ENCODE results near the gene WFDC1. TPM values are rescaled to one million over a fixed set of nuclear protein-coding genes. Genes with fewer than 3 reads are reported as not detected.
"Not testable (repeated sequence)": the region's sequence is repeated elsewhere in the genome, so short reads cannot be mapped to it uniquely, and the experiment has no call there.

The WFDC1 gene
- total RNA-seq, 1 experiment from 2014 or later = not detected

- no peak for DNase-seq (ENCODE audit: low read depth)
These were observed 33.3 kb downstream of the WFDC1 start for GRCh38 chr16:84327926-84328505.

GRCh38 chr16:84329016-84329415, 34.3 kb downstream of the WFDC1 start:
- DNase-seq (ENCODE audit: low read depth) = no peak

GRCh38 chr16:84329843-84330684, 35.4 kb downstream of the WFDC1 start:
- DNase-seq (ENCODE audit: low read depth) = no peak

GRCh38 chr16:84330685-84331050, 36.0 kb downstream of the WFDC1 start:
- no peak for DNase-seq (ENCODE audit: low read depth)

GRCh38 chr16:84331998-84332780, 37.5 kb downstream of the WFDC1 start:
- peak; percentile 31 for DNase-seq (ENCODE audit: low read depth)

- DNase-seq (ENCODE audit: low read depth) = no peak
These were observed 38.5 kb downstream of the WFDC1 start for GRCh38 chr16:84332975-84333684.

GRCh38 chr16:84334058-84334457, 39.4 kb downstream of the WFDC1 start:
- no peak for DNase-seq (ENCODE audit: low read depth)

GRCh38 chr16:84334482-84334881, 39.8 kb downstream of the WFDC1 start:
- DNase-seq (ENCODE audit: low read depth) = no peak

- DNase-seq (ENCODE audit: low read depth) = not testable (repeated sequence)
These were observed 42.6 kb downstream of the WFDC1 start for GRCh38 chr16:84337236-84337635.

GRCh38 chr16:84339311-84339710, 44.6 kb downstream of the WFDC1 start:
- DNase-seq (ENCODE audit: low read depth) = no peak

- no peak for DNase-seq (ENCODE audit: low read depth)
These were observed 45.1 kb downstream of the WFDC1 start for GRCh38 chr16:84339766-84340165.

- DNase-seq (ENCODE audit: low read depth) = no peak
These were observed 45.8 kb downstream of the WFDC1 start for GRCh38 chr16:84340325-84341040.

- DNase-seq (ENCODE audit: low read depth) = no peak
These were observed 47.0 kb downstream of the WFDC1 start for GRCh38 chr16:84341528-84342295.

- not testable (repeated sequence) for DNase-seq (ENCODE audit: low read depth)
These were observed 49.1 kb downstream of the WFDC1 start for GRCh38 chr16:84343800-84344199.

GRCh38 chr16:84344781-84345180, 50.1 kb downstream of the WFDC1 start:
- no peak for DNase-seq (ENCODE audit: low read depth)

- DNase-seq (ENCODE audit: low read depth) = no peak
These were observed 52.5 kb downstream of the WFDC1 start for GRCh38 chr16:84347161-84347560.

GRCh38 chr16:84348386-84348888, 53.8 kb downstream of the WFDC1 start:
- no peak for DNase-seq (ENCODE audit: low read depth)

GRCh38 chr16:84349862-84350684, 55.4 kb downstream of the WFDC1 start:
- DNase-seq (ENCODE audit: low read depth) = no peak

GRCh38 chr16:84350685-84351400, 56.2 kb downstream of the WFDC1 start:
- no peak for DNase-seq (ENCODE audit: low read depth)
